K562 (cell line): ENCODE data around the gene MCL1. TPM values are rescaled to one million over a fixed set of nuclear protein-coding genes. Genes with fewer than 3 reads are reported as not detected.

Experiments used
- BCLAF1 ChIP-seq, 2 experiments: fragments of 450-650 bp in 1 of 2; IDR thresholded peaks; 2 replicates each; pipeline ENCODE4 v1.6.1; 2011 to 2017; ENCODE audit warnings: low read depth in 2 of 2, antibody characterized with exemption in 1 of 2, borderline replicate concordance in 1 of 2, low read length in 1 of 2, mild to moderate bottlenecking in 1 of 2, mixed read lengths in 1 of 2; ENCODE audit not compliant: control insufficient read depth in 1 of 2
- HES1 ChIP-seq: fragments of 450-650 bp; IDR thresholded peaks from 2 replicates; pipeline ENCODE4 v1.6.1; 2016; ENCODE audit warnings: low read depth, mild to moderate bottlenecking, moderate library complexity
- JUND ChIP-seq, 2 experiments: IDR thresholded peaks; 2 replicates in 1 of 2; 3 replicates in 1 of 2; pipeline ENCODE4 v1.6.1; 2011; ENCODE audit warnings: borderline replicate concordance in 2 of 2, low read depth in 2 of 2, low read length in 2 of 2, improper control_type of control experiment in 1 of 2, missing biosample characterization in 1 of 2, missing genetic modification characterization in 1 of 2, missing genetic modification reagents in 1 of 2
- MED1 ChIP-seq: sonication (generic); formaldehyde crosslinking; IDR thresholded peaks from 2 replicates; pipeline ENCODE4 v1.8.1; 2023; ENCODE audit warnings: missing genetic modification reagents, borderline replicate concordance
- MLLT1 ChIP-seq, 2 experiments: fragments of 450-650 bp; IDR thresholded peaks; 2 replicates each; pipeline ENCODE4 v1.6.1; 2016
- POLR2A ChIP-seq: fragments of 450-650 bp; conservative IDR thresholded peaks from 2 replicates; pipeline ENCODE4 v1.6.1; 2016
- POLR2B ChIP-seq: fragments of 450-650 bp; IDR thresholded peaks from 2 replicates; pipeline ENCODE4 v1.6.1; 2018; ENCODE audit warnings: low read depth; ENCODE audit not compliant: partially characterized antibody
- TCF7L2 ChIP-seq: fragments of 150-350 bp; IDR thresholded peaks from 2 replicates; pipeline ENCODE4 v1.6.1; 2016; ENCODE audit warnings: low read depth, mild to moderate bottlenecking, low read length, moderate library complexity
- TFE3 ChIP-seq: fragments of 450-650 bp; formaldehyde crosslinking; IDR thresholded peaks from 2 replicates; pipeline ENCODE4 v1.4.0; 2020; ENCODE audit warnings: mild to moderate bottlenecking, mixed read lengths
- ZNF324 ChIP-seq: fragments of 250-450 bp; sonication (Bioruptor Pico); IDR thresholded peaks from 2 replicates; pipeline ENCODE4 v1.4.0; 2020; ENCODE audit warnings: mild to moderate bottlenecking
- ZNF445 ChIP-seq: fragments of 250-450 bp; sonication (Bioruptor Pico); IDR thresholded peaks from 2 replicates; pipeline ENCODE4 v1.4.0; 2020; ENCODE audit warnings: low read depth, mild to moderate bottlenecking, moderate library complexity
- polyA plus RNA-seq, 8 experiments: library from polyadenylated mRNA; depleted of rRNA in 4 of 8; stranded (reverse) in 5 of 8; unstranded in 3 of 8; fragments of >200 nt; fragmentation: Nextera tagmentation in 2 of 8; fragmentation: Illumina TruSeq in 1 of 8; extraction: Ambion mirVana in 2 of 8; extraction: Trizol in 1 of 8; gene quantifications; 2 replicates each; pipeline versions ENCODE4 v1.2.1 to v1.2.3, GENCODE V29; 2011 to 2014; ENCODE audit warnings: inconsistent platforms in 1 of 8, missing spikeins in 1 of 8
- total RNA-seq, 7 experiments: library from RNA; depleted of rRNA in 6 of 7; stranded (reverse); fragments of >200 nt in 6 of 7; fragmentation: Illumina TruSeq in 2 of 7; extraction: Trizol in 2 of 7; gene quantifications; 2 replicates each; pipeline versions ENCODE4 v1.2.1 to v1.2.3, GENCODE V29; 2011 to 2021; ENCODE audit warnings: low replicate concordance in 1 of 7
- TF ChIP-seq, protein P1 (sequence below), 2 experiments: IDR thresholded peaks in 1 of 2; conservative IDR thresholded peaks in 1 of 2; 2 replicates each; pipeline ENCODE4 v1.6.1; 2016; ENCODE audit warnings: low read depth in 2 of 2, mild to moderate bottlenecking in 1 of 2, missing compliant biosample characterization in 1 of 2, missing genetic modification characterization in 1 of 2, moderate library complexity in 1 of 2

Gene MCL1
- total and polyA plus RNA-seq, 9 of the 15 experiments (the other 6 are each of a cell fraction or from before 2014, with no cell fraction given), result 27.1 to 224 (median 138) TPM

GRCh38 chr1:150576794-150577556 lies 2.4 kb downstream of the MCL1 start (continued):
- TF ChIP-seq BCLAF1 (IDR thresholded peaks at IDR 0.05; ENCODE audit: borderline replicate concordance in 1 of 2, control insufficient read depth in 1 of 2, low read depth in 2 of 2, low read length in 1 of 2) (peak in 1 of 2 experiments; percentile 65; a peak in 1 of 4 replicates), JUND (IDR thresholded peaks at IDR 0.05; ENCODE audit: borderline replicate concordance, low read depth, low read length) (no peak), JUND (tag; IDR thresholded peaks at IDR 0.05; ENCODE audit: borderline replicate concordance, low read depth, low read length) (no peak), HES1 (no peak), POLR2B (peak; percentile 7), POLR2A (peak; percentile 54; the same call in 1 of the 2 replicates), TFE3 (CRISPR knock-in tag) (no peak), MLLT1 (IDR thresholded peaks at IDR 0.05) (peak in 1 of 2 experiments; percentile 48; a peak in 1 of 4 replicates), MED1 (CRISPR knock-in tag) (no peak), ZNF445 (CRISPR knock-in tag) (no peak), ZNF324 (CRISPR knock-in tag) (no peak), TCF7L2 (no peak)
- TF ChIP-seq, protein P1, sequence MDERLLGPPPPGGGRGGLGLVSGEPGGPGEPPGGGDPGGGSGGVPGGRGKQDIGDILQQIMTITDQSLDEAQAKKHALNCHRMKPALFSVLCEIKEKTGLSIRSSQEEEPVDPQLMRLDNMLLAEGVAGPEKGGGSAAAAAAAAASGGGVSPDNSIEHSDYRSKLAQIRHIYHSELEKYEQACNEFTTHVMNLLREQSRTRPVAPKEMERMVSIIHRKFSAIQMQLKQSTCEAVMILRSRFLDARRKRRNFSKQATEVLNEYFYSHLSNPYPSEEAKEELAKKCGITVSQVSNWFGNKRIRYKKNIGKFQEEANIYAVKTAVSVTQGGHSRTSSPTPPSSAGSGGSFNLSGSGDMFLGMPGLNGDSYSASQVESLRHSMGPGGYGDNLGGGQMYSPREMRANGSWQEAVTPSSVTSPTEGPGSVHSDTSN (CRISPR knock-in tag; IDR thresholded peaks at IDR 0.05; ENCODE audit: low read depth), result no peak
- TF ChIP-seq, protein P1 (tag; conservative IDR thresholded peaks at IDR 0.05; ENCODE audit: low read depth), result no peak
- TF ChIP-seq, all 486 proteins: peak for 19
